LNCaP clone FGC (cell line): Measurements from ENCODE around the gene GPR4.

Experiments used
- DNase-seq: peaks from one replicate; pipeline ENCODE4 v3.0.0-alpha.2; 2011; ENCODE audit warnings: low read depth
- H3K4me3 ChIP-seq: 2 replicates; pipeline ENCODE4 v1.5.1; 2011; ENCODE audit warnings: mild to moderate bottlenecking, low read depth, low read length, control low read depth
- TF ChIP-seq, protein P1 (sequence below): IDR thresholded peaks from 2 replicates; pipeline ENCODE4 v1.5.1; 2012; ENCODE audit warnings: mild to moderate bottlenecking; ENCODE audit not compliant: control insufficient read depth, insufficient read depth; ENCODE audit errors: extremely low read depth

Gene GPR4

DNA sequence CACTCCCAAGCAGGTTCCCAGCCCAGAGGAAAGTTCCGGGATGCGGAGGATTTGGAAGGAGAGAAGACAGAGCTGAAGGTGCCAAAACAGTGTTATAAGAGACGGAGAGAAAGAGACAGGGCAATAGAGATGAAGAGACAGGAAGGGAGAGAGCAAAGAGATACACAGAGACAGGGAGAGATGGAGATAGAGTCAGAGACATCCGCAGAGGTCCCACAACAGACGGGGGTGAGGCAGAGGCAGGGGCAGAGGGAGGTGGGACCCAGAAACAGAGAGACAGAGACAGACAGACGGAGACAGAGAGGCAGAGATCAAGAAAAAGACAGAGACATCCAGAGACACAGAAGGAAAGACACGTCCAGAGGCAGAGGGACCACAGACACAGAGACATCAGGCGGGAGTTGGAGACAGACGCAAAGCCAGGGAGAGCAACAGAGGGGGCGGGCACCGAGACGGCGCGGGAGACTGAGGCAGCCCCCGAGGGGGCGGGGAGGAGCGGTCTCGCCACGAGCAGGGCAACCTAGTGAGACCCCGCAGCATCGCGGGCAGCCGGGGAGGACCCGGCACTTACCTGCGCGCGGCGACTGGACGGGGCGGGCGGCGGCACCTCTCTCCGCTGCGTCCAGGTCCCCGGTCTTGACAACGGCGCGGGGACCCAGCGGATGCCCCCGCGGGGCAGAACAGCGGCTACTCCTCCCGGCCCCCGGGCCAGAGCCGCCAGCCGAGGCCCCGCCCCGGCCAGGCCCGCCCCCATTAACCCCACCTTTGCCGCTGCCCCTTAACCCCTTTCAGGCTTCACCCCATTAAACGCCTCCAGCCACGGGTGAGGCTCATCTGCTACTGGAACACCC is at the start of gene GPR4:
Gene GPR4, minus strand, starts transcription at position 689 of the 851 bp plus-strand sequence. CDS start 10,346 bp downstream, outside the sequence.
- no peak for DNase-seq
- TF ChIP-seq, protein P1, sequence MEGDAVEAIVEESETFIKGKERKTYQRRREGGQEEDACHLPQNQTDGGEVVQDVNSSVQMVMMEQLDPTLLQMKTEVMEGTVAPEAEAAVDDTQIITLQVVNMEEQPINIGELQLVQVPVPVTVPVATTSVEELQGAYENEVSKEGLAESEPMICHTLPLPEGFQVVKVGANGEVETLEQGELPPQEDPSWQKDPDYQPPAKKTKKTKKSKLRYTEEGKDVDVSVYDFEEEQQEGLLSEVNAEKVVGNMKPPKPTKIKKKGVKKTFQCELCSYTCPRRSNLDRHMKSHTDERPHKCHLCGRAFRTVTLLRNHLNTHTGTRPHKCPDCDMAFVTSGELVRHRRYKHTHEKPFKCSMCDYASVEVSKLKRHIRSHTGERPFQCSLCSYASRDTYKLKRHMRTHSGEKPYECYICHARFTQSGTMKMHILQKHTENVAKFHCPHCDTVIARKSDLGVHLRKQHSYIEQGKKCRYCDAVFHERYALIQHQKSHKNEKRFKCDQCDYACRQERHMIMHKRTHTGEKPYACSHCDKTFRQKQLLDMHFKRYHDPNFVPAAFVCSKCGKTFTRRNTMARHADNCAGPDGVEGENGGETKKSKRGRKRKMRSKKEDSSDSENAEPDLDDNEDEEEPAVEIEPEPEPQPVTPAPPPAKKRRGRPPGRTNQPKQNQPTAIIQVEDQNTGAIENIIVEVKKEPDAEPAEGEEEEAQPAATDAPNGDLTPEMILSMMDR: no peak
- no peak within 1 kb of the TSS for H3K4me3 ChIP-seq

DNA sequence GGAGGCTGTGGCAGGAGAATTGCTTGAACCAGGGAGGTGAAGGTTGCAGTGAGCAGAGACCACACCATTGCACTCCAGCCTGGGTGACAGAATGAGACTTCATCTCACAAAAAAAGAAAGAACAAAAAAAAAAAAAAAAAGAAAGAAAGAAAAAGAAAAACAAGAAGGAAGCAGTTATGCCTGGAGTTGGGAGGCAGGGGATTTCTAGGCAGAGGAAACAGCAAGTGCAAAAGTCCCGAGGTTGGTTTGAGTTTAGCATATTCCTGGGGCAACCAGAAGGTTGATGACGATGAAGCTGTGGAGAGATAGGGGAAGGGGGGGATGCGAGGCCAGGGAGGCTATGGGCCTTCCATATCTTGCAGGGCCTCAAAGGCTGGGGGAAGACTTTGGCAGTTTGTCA is 48.7 kb upstream of the GPR4 start:
- H3K4me3 ChIP-seq: no peak overlapping the region
- no peak for DNase-seq
- TF ChIP-seq, protein P1: no peak

DNA sequence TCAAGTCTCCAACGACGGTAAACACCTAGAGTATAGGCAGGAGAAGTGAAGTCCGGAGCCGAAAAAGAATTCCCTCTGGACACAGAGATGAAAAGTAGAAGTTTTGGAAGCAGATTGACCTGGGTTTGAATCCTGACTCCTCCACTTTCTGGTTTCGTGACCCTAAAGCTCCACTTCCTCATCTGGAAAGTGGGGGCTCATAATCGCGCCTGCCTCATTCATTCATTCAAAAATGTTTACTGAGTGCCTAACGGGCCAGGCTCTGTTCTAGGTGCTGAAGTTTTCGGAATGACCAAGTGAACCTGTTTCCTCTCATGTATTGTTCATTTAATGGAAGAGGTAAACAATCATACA is 44.3 kb upstream of the GPR4 start:
- H3K4me3 ChIP-seq: no peak overlapping the region
- TF ChIP-seq, protein P1: no peak
- DNase-seq: no peak

DNA sequence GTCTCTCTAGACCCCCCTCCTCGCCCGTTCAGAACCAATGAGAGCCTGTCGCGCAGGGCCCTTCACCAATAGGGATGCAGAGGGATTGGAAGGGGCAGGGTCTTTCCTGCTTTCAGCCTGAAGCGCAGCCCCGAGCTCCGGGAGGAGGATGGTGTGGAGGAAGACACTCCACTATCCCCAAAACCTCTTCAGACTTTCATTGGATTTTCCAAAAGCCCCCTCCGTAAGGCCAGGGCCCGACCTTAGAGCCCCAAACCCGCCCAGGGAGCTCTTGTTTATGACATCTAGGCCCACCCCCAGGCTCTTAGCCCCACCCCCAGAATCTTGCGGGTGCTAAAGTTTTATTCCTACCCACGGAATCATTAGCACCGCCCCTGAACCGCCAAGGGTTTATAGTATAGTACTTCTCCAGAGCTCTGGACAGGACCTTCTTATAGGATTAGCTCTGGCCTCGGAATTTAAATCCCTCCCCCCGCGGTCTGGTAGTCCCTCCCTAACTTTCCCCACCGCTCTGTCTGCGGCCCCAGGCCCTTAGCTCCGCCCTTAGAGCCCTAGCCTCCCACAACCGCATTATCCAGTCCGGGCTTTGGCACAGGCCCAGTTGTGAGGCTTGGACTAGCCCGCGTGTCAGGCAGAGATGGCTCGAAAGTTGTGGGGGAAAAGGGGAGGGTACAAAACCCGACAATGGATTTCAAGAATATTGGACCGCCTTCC is 43.8 kb upstream of the GPR4 start:
- DNase-seq: no peak
- no peak overlapping the region for H3K4me3 ChIP-seq
- TF ChIP-seq, protein P1: no peak

DNA sequence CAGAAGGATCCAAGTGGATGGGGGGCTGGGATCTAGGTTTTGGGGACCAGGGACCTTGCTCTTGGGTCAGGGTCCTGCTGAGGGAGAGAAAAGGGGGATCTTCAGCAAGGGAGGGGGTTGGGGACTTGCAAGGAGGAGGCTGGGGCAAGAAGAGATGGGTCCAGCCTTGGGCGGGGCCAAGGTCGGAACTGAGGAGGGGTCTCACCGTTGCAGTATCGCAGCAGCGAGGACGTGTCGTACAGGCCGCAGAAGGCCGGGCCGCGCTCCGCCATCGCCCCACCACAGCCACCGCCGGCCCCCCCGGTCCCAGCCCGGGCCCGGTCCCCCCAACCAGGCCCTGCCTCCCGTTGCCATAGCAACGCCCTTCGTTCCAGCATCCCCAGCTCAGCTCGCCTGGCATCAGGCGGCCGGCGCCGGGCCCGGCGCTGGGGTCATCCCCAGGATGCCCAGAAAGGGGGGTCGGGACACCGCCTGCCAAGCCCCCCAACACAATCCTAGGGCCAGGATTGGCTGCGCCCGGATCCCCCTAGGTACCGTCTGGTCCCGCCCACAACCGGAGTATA is 43.1 kb upstream of the GPR4 start:
- DNase-seq: no peak
- no peak overlapping the region for H3K4me3 ChIP-seq

DNA sequence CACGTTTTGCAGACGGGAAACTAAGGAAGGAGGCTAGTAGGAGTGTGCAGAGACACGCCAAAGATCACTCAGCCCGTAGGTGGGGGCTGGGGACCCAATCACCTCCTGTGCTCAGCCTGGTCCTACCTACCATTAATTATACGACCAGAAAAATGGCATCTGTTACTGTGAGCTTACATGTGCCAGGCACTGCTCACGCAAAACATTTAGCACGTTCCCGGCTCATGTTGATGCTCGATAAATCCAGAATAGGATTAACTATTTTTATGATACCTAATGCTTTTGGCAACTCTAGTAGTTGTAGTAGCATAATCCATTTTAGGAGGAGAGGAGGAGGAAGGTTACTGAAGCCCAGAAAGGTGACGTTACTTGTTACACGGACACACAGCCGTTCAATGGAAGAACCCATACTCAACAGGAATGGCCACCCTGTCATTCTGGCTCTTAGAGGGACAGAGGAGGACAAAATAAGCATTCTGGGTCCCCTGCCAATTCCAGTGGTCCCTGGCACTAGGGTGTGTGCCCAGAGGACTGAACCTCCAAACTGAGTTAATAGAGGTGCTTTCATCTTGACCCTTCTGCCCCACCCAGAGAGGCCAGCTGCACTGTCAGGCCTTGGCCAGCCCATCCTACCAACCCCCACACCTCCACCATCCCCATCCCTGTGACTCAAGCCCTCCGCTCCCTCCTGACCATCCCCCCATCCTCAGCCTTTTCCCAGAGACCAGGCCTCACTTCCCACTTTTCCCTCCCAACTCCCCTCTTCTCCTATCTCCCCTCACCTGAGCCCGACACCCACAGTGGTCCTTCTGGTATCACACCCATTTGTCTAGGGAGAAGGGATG is 42.1 kb upstream of the GPR4 start:
- H3K4me3 ChIP-seq: no peak overlapping the region
- TF ChIP-seq, protein P1: no peak
- DNase-seq: no peak

More for the DNA sequence above, 43.1 kb upstream of the GPR4 start:
- TF ChIP-seq, protein P1: no peak
